ENCODE measurements around the gene LAMA3. TPM values are rescaled to one million over a fixed set of nuclear protein-coding genes. Genes with fewer than 3 reads are reported as not detected.

LAMA3 gene
- total RNA-seq, 1 donor from 2014 or later, result 1.9 TPM

DNA sequence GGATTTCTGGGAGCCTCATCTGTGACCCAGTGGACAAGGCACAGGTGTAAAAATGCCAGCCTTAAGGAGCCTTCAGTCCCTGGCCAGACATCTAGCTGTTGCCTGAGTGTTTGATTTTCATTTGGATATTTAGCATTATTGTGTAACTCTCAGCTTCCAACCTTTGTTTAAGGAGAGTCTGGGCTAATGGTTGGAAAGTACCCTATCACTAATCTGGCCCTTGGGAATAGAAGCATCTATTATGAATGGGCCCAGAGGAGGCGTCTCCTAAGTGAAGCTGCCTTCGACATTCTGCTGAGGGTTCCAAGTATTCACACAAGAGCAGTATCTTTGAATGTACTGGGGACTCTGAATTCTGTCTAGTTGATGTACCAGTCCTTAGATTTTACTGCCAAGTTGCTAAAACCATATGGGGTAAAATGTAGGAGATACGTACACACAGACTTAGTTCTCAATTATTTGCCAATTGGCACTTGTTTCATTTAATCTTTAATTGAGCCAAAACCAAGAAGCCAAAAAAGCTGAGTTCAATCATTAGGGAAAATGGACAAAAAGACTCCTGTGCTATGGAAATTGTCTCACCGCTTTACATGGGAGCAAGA lies 19.3 kb upstream of the LAMA3 start:
- DNase-seq (ENCODE audit: low spot score), result no peak
- Mint-ChIP-seq H3K4me1 (ENCODE audit: low read depth) (peaks cover 7% of the 10 kb centered on the region), H3K27ac (ENCODE audit: unreplicated experiment) (no peak overlapping the region), H3K9me3 (ENCODE audit: low read depth) (no peaks in the 10 kb centered on the region), H3K27me3 (ENCODE audit: low read depth) (peaks cover 22% of the 10 kb centered on the region), H3K4me3 (ENCODE audit: unreplicated experiment) (no peak overlapping the region), H3K36me3 (ENCODE audit: low read depth) (no peaks in the 10 kb centered on the region)
- TF ChIP-seq, protein P1, sequence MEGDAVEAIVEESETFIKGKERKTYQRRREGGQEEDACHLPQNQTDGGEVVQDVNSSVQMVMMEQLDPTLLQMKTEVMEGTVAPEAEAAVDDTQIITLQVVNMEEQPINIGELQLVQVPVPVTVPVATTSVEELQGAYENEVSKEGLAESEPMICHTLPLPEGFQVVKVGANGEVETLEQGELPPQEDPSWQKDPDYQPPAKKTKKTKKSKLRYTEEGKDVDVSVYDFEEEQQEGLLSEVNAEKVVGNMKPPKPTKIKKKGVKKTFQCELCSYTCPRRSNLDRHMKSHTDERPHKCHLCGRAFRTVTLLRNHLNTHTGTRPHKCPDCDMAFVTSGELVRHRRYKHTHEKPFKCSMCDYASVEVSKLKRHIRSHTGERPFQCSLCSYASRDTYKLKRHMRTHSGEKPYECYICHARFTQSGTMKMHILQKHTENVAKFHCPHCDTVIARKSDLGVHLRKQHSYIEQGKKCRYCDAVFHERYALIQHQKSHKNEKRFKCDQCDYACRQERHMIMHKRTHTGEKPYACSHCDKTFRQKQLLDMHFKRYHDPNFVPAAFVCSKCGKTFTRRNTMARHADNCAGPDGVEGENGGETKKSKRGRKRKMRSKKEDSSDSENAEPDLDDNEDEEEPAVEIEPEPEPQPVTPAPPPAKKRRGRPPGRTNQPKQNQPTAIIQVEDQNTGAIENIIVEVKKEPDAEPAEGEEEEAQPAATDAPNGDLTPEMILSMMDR (IDR thresholded peaks at IDR 0.05), result no peak

DNA sequence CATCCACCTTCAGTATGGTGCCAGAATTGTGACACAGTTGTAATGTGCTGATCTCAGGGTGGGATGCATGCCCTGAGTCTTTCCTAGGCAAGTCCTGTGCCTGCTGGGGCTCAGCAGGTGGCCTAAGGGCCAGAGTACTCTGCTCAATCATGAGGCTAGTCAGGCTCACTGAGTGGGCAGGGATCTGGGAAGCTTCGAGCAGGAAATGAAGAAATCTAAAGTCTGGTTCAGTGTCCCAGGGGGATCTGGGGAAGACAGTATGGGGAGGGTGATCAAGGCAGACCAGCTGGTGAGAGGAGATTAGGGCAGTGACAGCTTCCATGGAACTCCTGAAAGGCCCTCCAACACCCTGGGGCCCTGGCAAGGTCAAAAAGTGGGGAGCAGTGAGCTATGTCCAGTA lies 17.7 kb upstream of the LAMA3 start:
- Mint-ChIP-seq H3K36me3 (ENCODE audit: low read depth) (peaks cover 3% of the 10 kb centered on the region), H3K4me3 (ENCODE audit: unreplicated experiment) (no peak overlapping the region), H3K27me3 (ENCODE audit: low read depth) (peaks cover 23% of the 10 kb centered on the region), H3K4me1 (ENCODE audit: low read depth) (peaks cover 7% of the 10 kb centered on the region), H3K27ac (ENCODE audit: unreplicated experiment) (no peak overlapping the region), H3K9me3 (ENCODE audit: low read depth) (no peaks in the 10 kb centered on the region)
- no peak for DNase-seq (ENCODE audit: low spot score)
- TF ChIP-seq, protein P1 (IDR thresholded peaks at IDR 0.05), result no peak

DNA sequence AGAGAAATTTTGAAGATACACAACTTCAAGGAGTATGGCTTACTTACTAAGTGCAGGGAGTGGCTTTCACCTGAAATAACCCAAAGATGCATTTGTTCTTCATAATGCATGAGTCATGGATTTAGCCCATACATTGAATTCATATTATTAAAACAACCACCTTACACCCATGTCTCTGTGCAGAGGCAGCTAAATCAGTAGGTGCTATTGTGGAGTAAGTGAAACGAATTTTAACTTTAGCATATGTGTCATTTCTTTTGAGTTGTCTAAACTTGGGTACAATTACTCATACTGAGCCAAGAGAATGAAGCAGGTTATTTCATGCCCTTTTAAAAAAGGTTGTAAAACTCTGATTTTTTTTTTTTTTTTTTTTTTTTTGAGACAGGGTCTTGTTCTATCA lies 15.5 kb upstream of the LAMA3 start:
- H3K9me3 Mint-ChIP-seq (ENCODE audit: low read depth), result no peaks in the 10 kb centered on the region
- H3K27me3 Mint-ChIP-seq (ENCODE audit: low read depth), result peaks cover 26% of the 10 kb centered on the region
- no peak overlapping the region for H3K27ac Mint-ChIP-seq (ENCODE audit: unreplicated experiment)
- H3K4me3 Mint-ChIP-seq (ENCODE audit: unreplicated experiment), result no peak overlapping the region
- peaks cover 7% of the 10 kb centered on the region for H3K4me1 Mint-ChIP-seq (ENCODE audit: low read depth)
- no peak for DNase-seq (ENCODE audit: low spot score)
- TF ChIP-seq, protein P1 (IDR thresholded peaks at IDR 0.05), result no peak
- H3K36me3 Mint-ChIP-seq (ENCODE audit: low read depth), result peaks cover 5% of the 10 kb centered on the region

DNA sequence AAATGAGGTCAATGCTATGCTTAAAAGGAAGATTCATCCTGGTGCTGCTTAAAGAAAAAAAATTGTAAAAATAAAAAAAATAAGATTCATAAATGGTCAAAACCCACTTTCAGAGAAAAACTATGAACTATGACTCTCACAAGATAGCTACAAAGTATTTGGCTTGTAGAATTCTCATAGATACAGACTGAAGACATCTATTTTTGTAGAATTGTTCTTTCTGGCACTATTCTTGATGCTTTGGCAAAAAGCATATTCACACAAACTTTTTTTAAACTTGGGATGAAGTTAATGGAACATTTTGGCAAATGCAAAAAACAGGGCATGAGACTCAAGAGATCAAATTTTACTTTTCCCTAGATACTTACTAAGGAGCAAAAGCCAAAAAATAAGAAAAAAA lies 14.0 kb upstream of the LAMA3 start:
- peaks cover 7% of the 10 kb centered on the region for H3K4me1 Mint-ChIP-seq (ENCODE audit: low read depth)
- no peaks in the 10 kb centered on the region for H3K9me3 Mint-ChIP-seq (ENCODE audit: low read depth)
- H3K27ac Mint-ChIP-seq (ENCODE audit: unreplicated experiment), result no peak overlapping the region
- peaks cover 27% of the 10 kb centered on the region for H3K27me3 Mint-ChIP-seq (ENCODE audit: low read depth)
- no peak overlapping the region for H3K4me3 Mint-ChIP-seq (ENCODE audit: unreplicated experiment)
- TF ChIP-seq, protein P1 (IDR thresholded peaks at IDR 0.05), result no peak
- no peak for DNase-seq (ENCODE audit: low spot score)
- peaks cover 8% of the 10 kb centered on the region for H3K36me3 Mint-ChIP-seq (ENCODE audit: low read depth)

DNA sequence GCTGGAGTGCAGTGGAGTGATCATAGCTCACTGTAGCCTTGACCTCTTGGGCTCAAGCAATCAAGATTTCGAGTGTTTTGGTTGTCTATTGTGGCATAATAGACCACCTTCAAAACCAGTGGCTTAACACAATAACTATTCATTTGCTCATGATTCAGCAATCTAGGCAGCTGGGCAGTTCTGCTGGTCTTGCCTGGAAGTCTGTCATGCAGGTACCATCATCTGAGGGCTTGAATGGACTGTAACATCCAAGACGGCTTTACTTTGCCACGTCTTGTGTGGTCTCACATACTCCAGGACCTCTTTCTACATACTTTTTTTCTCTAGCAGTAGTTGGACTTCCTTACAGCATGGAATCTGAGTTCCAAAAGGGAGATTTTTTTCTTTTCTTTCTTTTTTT lies 13.4 kb upstream of the LAMA3 start:
- Mint-ChIP-seq H3K4me1 (ENCODE audit: low read depth) (peaks cover 7% of the 10 kb centered on the region), H3K36me3 (ENCODE audit: low read depth) (peaks cover 8% of the 10 kb centered on the region), H3K27me3 (ENCODE audit: low read depth) (peaks cover 31% of the 10 kb centered on the region), H3K9me3 (ENCODE audit: low read depth) (no peaks in the 10 kb centered on the region), H3K27ac (ENCODE audit: unreplicated experiment) (no peak overlapping the region), H3K4me3 (ENCODE audit: unreplicated experiment) (no peak overlapping the region)
- TF ChIP-seq, protein P1 (IDR thresholded peaks at IDR 0.05), result no peak
- no peak for DNase-seq (ENCODE audit: low spot score)

Data from chondrocyte (in vitro differentiated cells).